ENCODE results near the gene MPP3. TPM values are rescaled to one million over a fixed set of nuclear protein-coding genes. Genes with fewer than 3 reads are reported as not detected.

MPP3 gene
- total and polyA plus RNA-seq, 9 of the 15 experiments (the other 6 are each of a cell fraction or from before 2014, with no cell fraction given): 0.41 to 10.4 (median 4.5) TPM

- TF ChIP-seq CHD1 (IDR thresholded peaks at IDR 0.05; ENCODE audit: low read length): no peak
- TF ChIP-seq GABPB1 (CRISPR knock-in tag; IDR thresholded peaks at IDR 0.05): no peak
- no peak for TF ChIP-seq ARID3B (CRISPR knock-in tag; IDR thresholded peaks at IDR 0.05; ENCODE audit: borderline replicate concordance)
- TF ChIP-seq SMC3 (conservative IDR thresholded peaks at IDR 0.05; ENCODE audit: insufficient read depth, low read depth, low read length): peak; percentile 76
- TF ChIP-seq POLR2G (IDR thresholded peaks at IDR 0.05; ENCODE audit: low read depth, low read length): no peak
- no peak for TF ChIP-seq CREBBP (IDR thresholded peaks at IDR 0.05; ENCODE audit: low read depth, low read length)
- no peak for TF ChIP-seq ZNF830 (CRISPR knock-in tag; IDR thresholded peaks at IDR 0.05)
- TF ChIP-seq CTBP1 (IDR thresholded peaks at IDR 0.05; ENCODE audit: borderline replicate concordance): peak; percentile 45; the same call in 1 of the 2 replicates
- TF ChIP-seq RUNX1 (IDR thresholded peaks at IDR 0.05; ENCODE audit: low read depth): no peak
Observed at GRCh38 chr17:43846221-43846712, 13.3 kb upstream of the MPP3 start (continued).

GRCh38 chr17:43845766-43846165 is 12.8 kb upstream of the MPP3 start:
- FAIRE-seq (no peak), DNase-seq (ENCODE audit: extremely low read depth in 1 of 4, low spot score in 3 of 4) (no peak), ATAC-seq (no peak)
- Histone ChIP-seq H3K9me1 (ENCODE audit: control insufficient read depth, insufficient read depth, low read length) (no peaks in the 10 kb centered on the region), H3K27ac (ENCODE audit: extremely low read depth, low read depth, low read length) (no peak overlapping the region), H3K9me3 (replicated peaks; ENCODE audit: control insufficient read depth, insufficient read depth, low read depth, low read length) (no peaks in the 10 kb centered on the region), H2AFZ (ENCODE audit: low read depth, low read length) (peak overlapping the region; percentile 58; the same call in 1 of the 2 replicates), H3K4me2 (ENCODE audit: insufficient read depth, low read length) (no peak overlapping the region), H3K27me3 (ENCODE audit: control insufficient read depth in 2 of 2, insufficient read depth in 2 of 2, low read length in 2 of 2) (peaks cover 10 to 17% of the 10 kb centered on the region in 2 experiments), H3K4me1 (replicated peaks in 1 of 2; ENCODE audit: control insufficient read depth in 2 of 2, insufficient read depth in 2 of 2, low read length in 2 of 2) (peaks cover 8 to 17% of the 10 kb centered on the region in 2 experiments; a peak in 2 of 5 replicates), H3K9ac (ENCODE audit: insufficient read depth in 1 of 2, low read depth in 2 of 2, low read length in 2 of 2) (no peak overlapping the region), H3K79me2 (ENCODE audit: control insufficient read depth, insufficient read depth, low read length) (no peaks in the 10 kb centered on the region), H4K20me1 (replicated peaks; ENCODE audit: control insufficient read depth, insufficient read depth, low read length) (no peaks in the 10 kb centered on the region), H3K36me3 (ENCODE audit: control insufficient read depth, insufficient read depth, low read length) (no peaks in the 10 kb centered on the region), H3K4me3 (no peak overlapping the region)
- ChIA-PET POLR2A (interaction anchor here (0.8 to 1.4 kb wide), 4 partner anchors 22 to 530 kb away, joined by 3 to 5 read pairs (median 3); partner anchors contain the start of gene DUSP3), CTCF (ENCODE audit: low intra/inter-chr PET ratio) (interaction anchor here (1.3 to 2.1 kb wide), 3 partner anchors 66 to 151 kb away, joined by 3 to 17 read pairs (median 5); no protein-coding TSS in a partner anchor)
- 32% methylated on average over 4 of the region's 4 CpGs for WGBS (ENCODE audit: insufficient coverage, low coverage, missing lambda C conversion rate)
- intact Hi-C loops (cut with micrococcal nuclease): loop anchor here (2.0 to 10.0 kb wide), 2 partner anchors 67 to 151 kb away; partner anchors contain the start of gene DUSP3
- BruUV-seq (replicated peaks): no TSS peak
- in situ Hi-C loops (cut with MboI): no loop called here
- TF ChIP-seq LEF1 (IDR thresholded peaks at IDR 0.05) (no peak), ZNF395 (CRISPR knock-in tag; IDR thresholded peaks at IDR 0.05) (no peak), RBM39 (optimal IDR thresholded peaks at IDR 0.05; ENCODE audit: low read depth, low read length) (no peak), HBP1 (CRISPR knock-in tag; IDR thresholded peaks at IDR 0.05) (no peak)

All from K562 (cell line).